ENCODE data around the gene FCRLB. TPM values are rescaled to one million over a fixed set of nuclear protein-coding genes. Genes with fewer than 3 reads are reported as not detected.

FCRLB gene
- total and polyA plus RNA-seq, 2 of the 13 experiments (the other 11 are each of a cell fraction or from before 2014, with no cell fraction given), result 0.08 to 0.11 TPM

- H3K4me2 ChIP-seq (ENCODE audit: low read depth, low read length), result no peak overlapping the region
- no peaks in the 10 kb centered on the region for H3K27me3 ChIP-seq (ENCODE audit: control insufficient read depth in 1 of 2, insufficient read depth in 2 of 2, low read length in 2 of 2)
- ChIA-PET CTCF (ENCODE audit: low intra/inter-chr PET ratio, low total read pairs) (no interaction called here), POLR2A (no interaction called here)
- FAIRE-seq (no peak), DNase-seq (ENCODE audit: low spot score) (no peak), ATAC-seq (no peak)
- H3K36me3 ChIP-seq (replicated peaks in 1 of 2; ENCODE audit: control insufficient read depth in 1 of 2, insufficient read depth in 2 of 2, low read length in 2 of 2), result no peaks in the 10 kb centered on the region
- no TSS peak for BruUV-seq (replicated peaks)
- no peak overlapping the region for H2AFZ ChIP-seq (ENCODE audit: low read length)
- intact Hi-C loops (cut with micrococcal nuclease; ENCODE audit: unreplicated experiment) (no loop called here), in situ Hi-C loops (cut with HindIII; ENCODE audit: extremely low pct_ligation_motif_present, low pct_unique_long_range_greater_than_20kb) (no loop called here)
- H3K27ac ChIP-seq (ENCODE audit: extremely low read length, insufficient read depth, low read length), result no peak overlapping the region
- H3K9ac ChIP-seq (ENCODE audit: insufficient read depth, low read depth, low read length), result no peak overlapping the region
- no peaks in the 10 kb centered on the region for H3K9me3 ChIP-seq (ENCODE audit: low read length)
- no peak overlapping the region for H3K4me3 ChIP-seq (replicated peaks in 1 of 3; ENCODE audit: insufficient read depth in 1 of 3, low read depth in 2 of 3, low read length in 3 of 3)
- H4K20me1 ChIP-seq (ENCODE audit: insufficient read depth, low read length), result no peaks in the 10 kb centered on the region
- 40% methylated on average over 3 of the region's 3 CpGs for WGBS (ENCODE audit: low lambda C conversion rate)
- no peaks in the 10 kb centered on the region for H3K4me1 ChIP-seq (ENCODE audit: insufficient read depth, low read length)
- H3K79me2 ChIP-seq (ENCODE audit: insufficient read depth, low read length), result no peaks in the 10 kb centered on the region
- no peak for TF ChIP-seq TRIM24 (CRISPR knock-in tag; IDR thresholded peaks at IDR 0.05)
- no peak for TF ChIP-seq ZSCAN9 (CRISPR knock-in tag; IDR thresholded peaks at IDR 0.05; ENCODE audit: borderline replicate concordance)
- TF ChIP-seq ZNF205 (CRISPR knock-in tag; IDR thresholded peaks at IDR 0.05), result no peak
Observed at GRCh38 chr1:161688946-161689345, 32.4 kb upstream of the FCRLB start.

- no TSS peak for BruUV-seq (replicated peaks)
- 23% methylated on average over 3 of the region's 3 CpGs for WGBS (ENCODE audit: low lambda C conversion rate)
- FAIRE-seq, result no peak
- TF ChIP-seq ZNF12 (CRISPR knock-in tag; IDR thresholded peaks at IDR 0.05) (no peak), ZBTB3 (CRISPR knock-in tag; IDR thresholded peaks at IDR 0.05; ENCODE audit: borderline replicate concordance, low read depth) (no peak), GZF1 (CRISPR knock-in tag; IDR thresholded peaks at IDR 0.05) (no peak), ZNF609 (CRISPR knock-in tag; IDR thresholded peaks at IDR 0.05; ENCODE audit: borderline replicate concordance) (no peak), ZBTB37 (CRISPR knock-in tag; IDR thresholded peaks at IDR 0.05) (no peak), HOMEZ (CRISPR knock-in tag; IDR thresholded peaks at IDR 0.05; ENCODE audit: low read depth) (no peak), ZNF510 (CRISPR knock-in tag; IDR thresholded peaks at IDR 0.05; ENCODE audit: low read depth) (no peak), EP300 (IDR thresholded peaks at IDR 0.05; ENCODE audit: low read depth in 2 of 2, low read length in 2 of 2) (no peak), EP300 (CRISPR knock-in tag; IDR thresholded peaks at IDR 0.05; ENCODE audit: borderline replicate concordance) (no peak)
Observed at GRCh38 chr1:161691846-161692245, 29.5 kb upstream of the FCRLB start.

More at GRCh38 chr1:161691846-161692245, 29.5 kb upstream of the FCRLB start:
- ChIA-PET POLR2A (no interaction called here), CTCF (ENCODE audit: low intra/inter-chr PET ratio, low total read pairs) (no interaction called here)
- ATAC-seq, result no peak
- Histone ChIP-seq H3K4me1 (ENCODE audit: insufficient read depth, low read length) (no peaks in the 10 kb centered on the region), H3K36me3 (replicated peaks in 1 of 2; ENCODE audit: control insufficient read depth in 1 of 2, insufficient read depth in 2 of 2, low read length in 2 of 2) (no peaks in the 10 kb centered on the region), H3K79me2 (ENCODE audit: insufficient read depth, low read length) (no peaks in the 10 kb centered on the region), H3K4me2 (ENCODE audit: low read depth, low read length) (no peak overlapping the region), H4K20me1 (ENCODE audit: insufficient read depth, low read length) (no peaks in the 10 kb centered on the region), H3K27ac (ENCODE audit: extremely low read length, insufficient read depth, low read length) (no peak overlapping the region), H3K4me3 (replicated peaks in 1 of 3; ENCODE audit: insufficient read depth in 1 of 3, low read depth in 2 of 3, low read length in 3 of 3) (no peak overlapping the region), H2AFZ (ENCODE audit: low read length) (no peak overlapping the region), H3K9me3 (ENCODE audit: low read length) (no peaks in the 10 kb centered on the region), H3K27me3 (ENCODE audit: control insufficient read depth in 1 of 2, insufficient read depth in 2 of 2, low read length in 2 of 2) (no peaks in the 10 kb centered on the region), H3K9ac (ENCODE audit: insufficient read depth, low read depth, low read length) (no peak overlapping the region)
- DNase-seq (ENCODE audit: low spot score), result no peak
- in situ Hi-C loops (cut with HindIII; ENCODE audit: extremely low pct_ligation_motif_present, low pct_unique_long_range_greater_than_20kb) (no loop called here), intact Hi-C loops (cut with micrococcal nuclease; ENCODE audit: unreplicated experiment) (no loop called here)

Measured in HepG2 (cell line).